SIG-M5 treated with dmso at 0.1 percent for 504 hours (cell line): ENCODE measurements around the gene MAN1A1.

Experiments used
- DNase-seq: peaks from one replicate; lab custom pipeline; 2025; ENCODE audit not compliant: unreplicated experiment; lab: John Stamatoyannopoulos, UW

Gene MAN1A1

DNA sequence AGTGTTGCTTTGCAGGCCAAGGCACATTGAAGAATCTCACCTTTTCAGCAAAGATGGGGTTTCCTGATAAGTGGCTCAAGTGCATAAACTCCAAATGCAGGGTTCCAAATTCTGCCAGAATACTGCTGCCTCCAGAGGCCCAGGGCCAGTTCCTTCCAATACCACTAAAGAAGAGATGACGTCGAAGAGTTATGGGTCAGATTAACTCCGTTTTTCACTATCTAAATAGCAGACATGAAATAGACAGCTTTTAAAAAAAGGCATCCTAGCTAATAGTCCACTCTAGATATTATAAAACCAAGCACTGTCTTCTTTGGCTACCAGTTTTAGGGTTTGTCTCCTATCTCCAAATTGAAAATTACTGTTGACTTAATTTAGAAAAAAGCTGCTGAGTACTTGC, 144.8 kb downstream of the MAN1A1 start:
- no peak for DNase-seq

DNA sequence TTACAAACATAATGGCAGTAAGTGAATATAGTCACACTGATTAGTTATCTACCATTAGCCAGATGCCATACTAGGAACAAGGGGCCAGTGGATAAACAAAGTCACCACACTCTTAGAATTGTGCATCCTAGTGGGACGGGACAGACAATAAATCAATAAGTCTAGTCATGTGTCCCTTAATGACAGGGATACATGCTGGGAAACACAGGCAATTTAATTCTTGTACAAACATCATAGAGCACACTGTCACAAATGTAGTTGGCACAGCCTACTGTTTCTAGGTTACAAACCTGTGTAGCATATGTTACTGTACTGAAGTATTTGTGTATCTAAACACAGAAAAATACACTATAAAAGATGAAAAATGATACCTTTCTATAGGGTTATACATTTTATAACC, 148.1 kb downstream of the MAN1A1 start:
- no peak for DNase-seq

DNA sequence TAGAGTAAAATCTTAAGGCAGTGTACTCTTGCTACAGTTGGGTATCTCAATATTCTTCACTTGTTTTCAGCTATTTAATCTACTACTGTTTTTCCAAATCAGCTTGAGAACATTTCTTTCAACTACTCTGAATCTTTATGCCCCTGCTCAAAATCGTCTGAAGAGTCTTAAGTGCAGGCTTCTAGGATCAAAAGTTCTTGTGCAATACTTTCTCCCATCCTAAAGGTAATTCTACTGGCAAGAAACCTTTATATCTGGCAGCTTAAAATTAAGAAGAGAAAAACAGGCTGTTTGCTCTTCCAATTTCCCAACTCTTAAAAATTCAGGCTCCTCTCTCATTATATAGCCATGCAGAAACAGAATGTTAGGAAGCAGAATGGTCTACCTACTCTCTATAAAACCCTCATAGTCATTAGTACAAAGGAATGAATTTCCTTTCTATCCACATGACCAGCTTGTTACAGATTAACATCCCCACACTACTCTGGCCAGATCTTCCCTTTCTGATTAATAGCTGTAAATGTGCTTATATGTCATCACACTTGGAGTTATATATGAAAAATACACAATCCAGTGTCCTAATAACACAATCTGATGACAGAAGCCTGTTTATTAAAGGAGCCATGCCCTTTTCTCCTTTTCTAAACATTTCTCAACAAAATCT, 148.9 kb downstream of the MAN1A1 start:
- no peak for DNase-seq

DNA sequence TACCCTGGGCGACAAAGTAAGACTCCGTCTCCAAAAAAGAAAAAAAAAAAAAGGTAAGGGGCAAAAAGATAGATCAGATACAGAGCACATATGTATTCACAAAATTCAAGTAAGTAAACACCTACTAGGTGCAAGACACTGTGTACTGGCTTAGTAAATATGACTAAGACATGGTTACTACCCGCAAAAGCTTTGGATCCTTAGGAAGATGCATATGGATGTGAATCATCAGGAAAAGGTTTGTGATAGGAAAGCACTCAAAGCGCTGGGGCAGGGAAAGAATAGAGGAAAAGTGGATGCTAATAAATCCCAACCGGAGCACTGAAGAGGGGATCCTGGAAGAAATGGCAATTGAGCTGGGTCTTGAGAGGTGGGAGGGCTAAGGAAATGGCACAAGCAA, 152.3 kb downstream of the MAN1A1 start:
- DNase-seq = no peak

DNA sequence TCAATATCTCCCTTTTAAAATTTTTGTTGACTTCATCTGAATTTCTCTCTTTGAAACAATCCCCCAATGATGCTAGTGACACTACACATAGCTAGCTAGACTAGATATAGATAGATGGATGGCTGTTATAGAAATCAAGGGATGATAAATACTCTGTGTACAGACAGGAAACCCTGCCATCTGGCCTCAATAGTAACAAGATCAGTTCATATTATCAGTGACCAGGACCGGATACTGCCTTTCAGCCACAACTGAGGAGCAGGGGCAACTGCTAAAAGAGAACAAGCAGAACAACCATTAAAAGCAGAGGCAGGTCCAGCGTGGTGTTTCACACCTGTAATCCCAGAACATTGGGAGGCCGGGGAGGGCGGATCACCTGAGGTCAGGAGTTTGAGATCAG, 152.8 kb downstream of the MAN1A1 start:
- DNase-seq = no peak

DNA sequence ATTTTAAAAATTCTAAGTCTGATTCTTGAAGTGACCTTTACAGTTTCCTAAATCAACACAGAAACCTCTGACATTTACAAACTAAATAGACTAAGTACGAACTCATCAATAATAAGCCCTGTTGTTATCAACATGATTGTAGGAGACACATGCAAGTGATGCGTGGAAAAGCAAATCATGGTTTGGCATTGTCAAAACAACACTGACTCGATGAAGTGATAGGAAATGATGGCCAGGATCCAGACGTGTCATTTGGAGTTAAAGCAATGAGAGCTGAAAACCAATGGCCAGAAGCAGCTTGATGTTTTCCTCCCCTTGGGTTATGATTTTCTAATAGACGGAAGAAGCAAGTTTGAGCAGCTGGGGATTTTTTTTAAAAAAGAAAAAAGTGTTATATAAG, 153.7 kb downstream of the MAN1A1 start:
- DNase-seq = no peak

DNA sequence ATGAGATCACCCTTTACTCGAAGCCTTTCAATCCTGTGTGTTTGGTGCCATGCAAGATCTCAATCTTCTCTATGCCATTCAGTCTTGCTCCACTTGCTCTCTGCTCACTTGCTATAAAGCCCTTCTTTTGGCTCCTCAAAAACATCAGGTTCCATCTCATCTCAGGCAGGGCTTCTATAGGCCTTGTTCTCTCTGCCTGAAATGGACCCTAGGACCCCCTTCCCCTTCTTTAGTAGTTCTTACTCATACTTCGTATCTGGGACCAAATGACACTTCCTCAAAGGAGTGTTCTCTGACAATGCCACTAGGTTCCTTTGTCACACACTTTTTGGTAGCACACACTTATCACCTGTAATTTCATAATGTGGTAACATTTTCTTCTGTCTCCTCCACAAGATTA, 154.4 kb downstream of the MAN1A1 start:
- no peak for DNase-seq

DNA sequence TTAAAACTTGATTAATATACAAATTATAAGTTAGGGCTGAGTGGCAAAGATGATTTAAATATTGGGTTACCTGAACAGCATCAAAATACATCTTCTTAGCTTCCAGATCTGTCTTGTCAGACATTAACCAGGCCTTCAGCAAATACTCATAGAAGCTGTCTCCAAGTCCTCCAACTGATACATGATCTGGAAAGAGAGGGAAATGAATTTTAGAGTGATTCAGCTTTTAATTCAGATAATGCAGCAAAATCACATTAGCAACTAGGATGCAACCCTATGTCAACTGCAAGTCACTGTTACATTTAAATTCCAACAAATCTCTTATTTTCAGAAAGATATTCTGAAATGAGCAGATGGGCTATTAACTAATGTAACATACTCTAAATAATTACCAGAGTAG, 155.9 kb downstream of the MAN1A1 start:
- DNase-seq = no peak

DNA sequence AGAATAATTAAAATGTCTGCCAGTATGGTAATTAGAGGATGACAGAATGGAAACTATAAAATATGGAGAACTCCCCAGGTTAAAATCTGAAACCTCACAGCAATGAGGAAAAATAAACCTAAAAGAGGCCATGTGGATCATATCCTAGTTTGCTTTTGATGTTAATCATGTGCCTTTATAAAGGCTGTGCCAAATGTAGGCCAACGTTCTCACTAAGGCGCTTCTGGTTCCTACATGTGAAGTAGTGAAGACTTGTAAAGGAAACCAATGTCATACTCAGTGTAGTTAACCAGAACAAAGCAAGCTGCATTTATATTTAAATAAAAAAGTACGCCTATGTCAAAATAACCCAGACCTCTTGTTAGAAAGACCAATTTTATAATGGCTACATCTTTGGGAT, 157.4 kb downstream of the MAN1A1 start:
- no peak for DNase-seq

DNA sequence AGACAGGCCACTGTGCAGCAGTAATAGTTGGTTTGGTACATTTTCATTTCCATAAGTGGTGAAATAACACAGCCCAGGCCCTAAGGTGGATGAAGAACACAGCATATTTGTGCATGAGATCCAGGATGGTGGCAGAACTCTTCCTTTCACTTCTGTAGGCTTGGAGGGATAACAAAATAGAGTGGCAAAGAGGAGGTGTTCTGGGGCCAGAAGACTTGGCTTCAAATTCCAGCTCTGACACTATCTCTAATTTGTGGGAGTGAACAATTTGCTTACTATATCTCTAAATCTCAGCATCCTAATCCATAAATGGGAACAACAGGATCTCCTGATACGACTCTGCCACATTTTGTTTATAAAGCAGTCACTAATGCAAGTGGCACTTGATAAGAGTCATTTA, 159.4 kb downstream of the MAN1A1 start:
- DNase-seq = no peak

DNA sequence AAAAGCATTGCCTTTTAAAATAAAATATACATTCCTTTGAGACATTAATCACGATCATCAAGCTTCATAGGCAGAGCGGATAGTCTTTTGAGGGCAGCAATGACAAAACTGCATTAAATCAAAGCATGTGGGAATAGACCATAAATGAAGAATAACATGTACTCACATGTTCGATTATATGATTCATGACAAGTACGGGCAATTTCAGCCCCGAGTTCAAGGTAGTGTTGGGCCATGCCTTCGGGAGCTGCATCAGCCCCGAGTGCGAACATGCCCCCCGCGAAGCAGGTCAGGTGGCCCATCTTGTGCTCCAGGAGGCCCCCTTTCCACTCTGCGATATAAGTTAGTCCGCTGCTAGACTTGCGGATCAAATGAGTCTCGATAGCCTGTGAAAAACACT, 160.1 kb downstream of the MAN1A1 start:
- DNase-seq = no peak

DNA sequence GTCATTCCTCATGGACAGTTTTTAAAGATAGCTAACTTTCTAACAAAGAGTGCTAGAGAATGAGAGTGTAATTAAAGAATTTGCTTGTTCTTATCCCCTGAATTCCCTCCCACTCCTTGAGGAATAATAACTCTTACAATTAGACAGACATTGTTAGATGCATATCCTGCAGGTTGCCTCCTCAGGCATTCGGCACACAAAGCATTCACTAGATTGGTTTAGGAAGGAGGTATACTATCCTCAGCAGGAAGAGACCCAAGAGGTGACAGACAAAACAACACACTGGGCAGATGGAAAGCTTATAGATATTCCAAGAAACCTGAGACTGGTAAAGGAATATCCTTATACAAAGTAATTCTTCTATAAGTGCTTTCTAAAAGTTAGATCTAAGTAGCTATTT, 162.0 kb downstream of the MAN1A1 start:
- no peak for DNase-seq

DNA sequence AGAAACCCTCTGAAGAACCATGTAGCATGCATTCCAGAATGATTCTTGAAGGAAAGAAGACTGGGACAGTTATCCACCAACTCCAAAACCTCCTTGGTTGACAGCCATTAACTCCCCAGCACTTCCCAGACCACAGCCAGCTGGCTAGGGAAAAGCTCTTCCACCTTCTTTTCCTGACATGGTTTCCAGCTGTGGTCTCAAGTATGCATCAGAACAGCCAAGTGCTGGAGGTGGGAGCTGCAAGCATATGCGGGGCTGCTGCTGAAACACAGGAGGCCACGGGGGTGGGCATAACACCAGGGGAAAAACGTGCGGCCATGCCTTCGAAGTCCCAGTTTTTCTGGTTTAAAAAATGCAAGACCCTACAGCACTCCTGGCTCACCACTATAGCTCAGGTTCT, 163.1 kb downstream of the MAN1A1 start:
- DNase-seq = no peak

DNA sequence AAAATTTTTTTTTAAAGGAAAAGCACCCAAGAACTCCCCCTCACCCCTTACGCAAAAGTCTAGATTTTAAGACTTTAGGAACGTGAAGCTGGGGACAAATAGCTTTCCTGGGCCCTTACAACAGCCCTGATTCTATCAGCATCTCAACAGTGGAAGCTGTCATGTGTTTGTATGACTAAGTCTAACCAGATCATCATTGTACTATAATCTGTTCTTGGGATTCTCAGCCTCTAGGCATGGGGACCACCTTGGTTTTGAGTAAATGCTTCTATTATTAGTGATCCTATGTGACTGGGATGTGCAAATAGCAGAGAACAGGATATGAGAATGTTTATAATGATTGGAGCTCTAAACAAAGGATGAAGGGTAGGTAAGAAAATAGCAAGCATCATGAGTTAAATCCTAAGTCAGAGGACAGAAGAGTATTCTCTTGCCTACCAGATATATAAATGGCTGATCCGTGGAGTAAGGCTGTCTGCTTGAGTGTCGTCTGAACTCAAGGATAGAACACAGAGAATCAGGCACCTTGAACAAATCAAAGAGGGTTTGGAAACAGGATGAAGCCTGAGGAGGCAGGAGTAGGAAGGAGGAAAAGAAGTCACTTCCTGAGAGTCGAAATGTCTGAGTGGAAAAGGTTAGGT, 165.4 kb downstream of the MAN1A1 start:
- no peak for DNase-seq

DNA sequence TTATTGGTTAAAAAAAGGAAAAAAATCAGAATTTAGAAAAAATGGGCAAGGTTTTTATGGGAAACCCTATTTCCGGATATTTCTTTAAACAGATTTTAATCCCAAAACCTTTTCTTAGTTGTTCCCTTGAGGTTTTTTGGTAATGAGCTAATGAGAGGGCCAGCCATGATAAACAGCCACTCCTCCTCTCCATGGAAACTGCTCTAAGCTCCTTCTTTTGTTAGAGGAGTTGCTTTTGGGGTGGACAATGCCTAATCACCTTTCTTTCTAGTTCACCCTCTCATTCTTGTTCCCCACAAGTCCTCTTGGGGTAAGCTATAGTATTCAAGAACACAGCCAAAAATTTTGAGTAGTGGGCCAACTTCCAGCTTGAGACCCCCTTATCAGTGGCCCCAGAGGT, 166.1 kb downstream of the MAN1A1 start:
- DNase-seq = no peak

DNA sequence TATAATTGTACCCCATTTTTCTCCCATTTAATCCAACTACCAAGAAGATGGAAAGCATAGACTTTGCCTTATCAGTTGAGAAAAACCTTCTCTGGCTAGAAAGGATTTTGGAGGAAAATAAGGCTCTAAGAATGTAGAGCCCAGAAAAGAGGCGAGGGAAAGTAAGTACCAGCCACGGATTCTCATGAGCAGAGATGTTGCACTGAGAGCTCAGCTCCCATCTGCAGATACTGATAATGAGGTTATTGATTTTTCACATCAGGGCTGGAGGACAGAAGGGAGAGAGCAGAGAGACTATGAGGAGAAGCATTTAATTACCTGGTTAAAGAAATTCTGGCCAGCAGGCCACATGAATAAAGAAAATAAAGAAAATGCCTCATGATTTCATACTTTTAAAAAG, 166.7 kb downstream of the MAN1A1 start:
- no peak for DNase-seq

DNA sequence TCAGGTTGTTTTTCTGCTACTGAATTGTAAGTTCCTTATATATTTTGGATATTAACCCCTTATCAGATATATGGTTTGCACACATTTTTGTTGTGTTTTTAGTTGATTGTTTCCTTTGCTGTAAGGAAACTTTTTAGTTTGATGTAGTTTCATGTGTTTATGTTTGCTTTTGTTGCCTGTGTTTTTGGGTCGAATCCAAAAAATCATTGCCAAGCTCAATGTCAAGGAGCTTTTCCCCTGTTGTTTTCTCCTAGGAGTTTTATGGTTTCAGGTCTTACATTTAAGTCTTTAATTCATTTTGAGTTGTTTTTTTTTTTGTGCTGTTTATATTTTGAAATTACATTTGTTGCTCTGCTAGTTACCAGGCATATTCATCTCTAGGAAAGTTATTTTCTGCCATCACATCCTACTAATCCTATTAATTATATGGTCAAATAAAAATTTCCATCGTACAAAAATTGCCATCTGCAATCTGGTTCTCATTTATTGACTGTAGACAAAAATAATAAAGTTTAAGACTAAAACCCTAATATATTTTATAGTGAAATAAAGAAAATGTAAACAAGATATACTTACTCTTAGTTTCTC, 167.3 kb downstream of the MAN1A1 start:
- no peak for DNase-seq

DNA sequence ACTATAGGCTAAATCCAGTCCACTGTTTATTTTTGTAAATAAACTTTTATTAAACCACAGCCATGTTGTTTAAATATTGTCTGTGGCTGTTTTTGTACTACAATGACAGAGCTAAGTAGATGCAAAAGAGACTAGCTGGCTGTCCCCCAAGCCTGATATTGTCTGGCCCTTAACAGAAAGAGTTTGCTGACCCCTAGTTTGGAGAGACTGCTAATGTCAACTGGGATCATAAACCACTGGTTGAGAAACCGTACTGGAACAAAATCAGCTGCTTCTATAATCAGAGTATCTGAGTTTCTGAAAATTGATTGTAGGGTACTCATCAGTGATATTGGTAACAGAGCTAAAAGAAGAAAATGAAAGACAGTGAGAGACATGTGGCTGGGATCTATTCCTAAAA, 168.5 kb downstream of the MAN1A1 start:
- no peak for DNase-seq

DNA sequence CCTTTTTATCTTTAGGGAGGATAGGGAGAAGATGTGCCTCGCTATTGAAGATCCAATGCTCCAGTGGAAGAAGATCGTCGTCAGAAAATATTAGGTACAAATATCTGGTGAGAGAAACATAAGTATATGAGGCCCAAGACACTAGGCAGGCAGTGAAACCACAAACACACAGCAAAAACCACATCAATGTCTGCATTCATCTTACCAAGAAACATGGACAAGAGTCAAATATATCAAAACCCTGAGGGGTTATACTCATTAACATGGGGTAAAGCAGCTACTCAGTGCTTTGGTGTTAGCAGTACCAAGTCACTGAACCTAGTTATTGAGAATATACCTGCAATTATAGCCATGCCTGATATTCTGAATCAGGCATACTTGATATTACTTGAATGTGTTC, 169.7 kb downstream of the MAN1A1 start:
- no peak for DNase-seq

DNA sequence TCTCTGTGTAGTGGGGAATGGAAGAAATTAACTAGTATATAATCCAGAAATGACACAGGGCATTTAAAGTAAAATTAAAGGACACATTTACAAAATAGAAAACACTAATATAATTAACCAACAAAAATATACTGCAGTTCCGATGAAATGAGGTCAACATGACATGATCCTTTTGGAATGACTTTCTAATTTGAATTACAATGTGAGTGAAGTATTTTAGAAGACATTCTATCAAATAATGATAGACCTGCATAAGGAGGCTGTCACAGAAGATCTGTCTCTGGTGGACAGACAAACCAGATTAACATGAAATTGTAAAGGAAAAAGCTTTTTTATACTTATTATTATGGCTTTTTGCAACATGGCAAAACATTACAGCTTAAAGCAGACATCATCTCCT, 170.5 kb downstream of the MAN1A1 start:
- DNase-seq = no peak

DNA sequence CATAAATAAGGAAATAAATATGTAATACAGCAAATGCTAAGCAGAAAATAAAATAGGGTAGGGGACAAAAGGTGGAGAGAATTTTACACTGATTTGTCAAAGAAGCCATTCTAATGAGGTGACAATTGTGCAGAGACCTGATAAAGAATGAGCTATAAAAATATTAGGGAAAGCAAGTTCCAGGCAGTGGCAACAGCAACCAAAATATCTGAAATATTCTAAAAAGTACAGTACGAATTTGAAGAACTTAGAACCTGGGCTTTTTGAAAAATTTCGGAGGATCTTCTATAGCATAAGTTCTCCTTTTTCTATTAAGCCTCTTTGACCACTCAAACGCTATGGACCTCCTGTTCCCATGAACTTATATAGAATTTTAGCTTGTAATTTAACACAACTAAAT, 173.1 kb downstream of the MAN1A1 start:
- no peak for DNase-seq

DNA sequence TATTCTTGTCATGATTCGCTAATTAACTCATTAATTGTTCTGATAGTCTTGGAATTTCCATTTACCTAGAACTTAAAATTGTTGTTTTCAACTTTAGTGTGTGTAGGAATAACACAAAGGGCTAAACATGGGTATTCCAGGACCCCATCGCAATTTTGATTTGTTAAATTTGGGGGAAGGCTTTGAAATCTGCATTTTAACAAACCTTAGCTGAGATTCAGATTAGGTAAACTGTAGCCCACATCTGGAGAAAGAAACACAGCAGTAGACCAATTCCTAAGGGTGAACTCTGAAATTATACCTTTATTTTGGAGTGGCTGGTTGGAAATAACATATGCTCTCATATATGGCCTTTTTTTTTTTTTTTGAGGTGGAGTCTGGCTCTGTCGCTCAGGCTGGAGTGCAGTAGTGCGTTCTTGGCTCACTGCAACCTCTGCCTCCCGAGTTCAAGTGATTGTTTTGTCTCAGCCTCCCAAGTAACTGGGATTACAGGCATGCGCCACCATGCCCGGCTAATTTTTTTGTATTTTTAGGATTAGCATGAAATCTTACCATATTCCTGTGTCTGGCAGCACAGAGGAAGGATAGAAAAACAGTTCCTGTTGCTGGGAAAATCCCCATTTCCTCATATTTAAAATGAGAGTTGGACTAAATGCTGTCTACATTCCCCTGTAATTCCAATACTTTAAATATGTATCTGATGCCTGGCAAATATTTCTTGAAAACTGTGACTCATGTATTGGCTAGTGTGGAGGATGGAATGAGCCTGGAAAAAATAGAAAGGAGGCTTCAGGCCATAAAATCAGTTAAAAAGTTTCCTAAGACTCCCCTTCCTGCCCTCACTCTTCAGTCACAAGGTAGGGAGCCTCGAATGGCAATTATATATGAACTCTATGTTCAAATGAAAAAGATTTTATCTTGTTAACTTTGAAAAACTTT, 174.4 kb downstream of the MAN1A1 start:
- no peak for DNase-seq
